A549 (cell line): ENCODE measurements around the gene ANKS1B. TPM values are rescaled to one million over a fixed set of nuclear protein-coding genes. Genes with fewer than 3 reads are reported as not detected.

Source experiments
- ATAC-seq, 2 experiments: fragments of 200-7000 bp in 1 of 2; fragments of >200 bp in 1 of 2; cut with Nextera tagmentation in 1 of 2; cut with Tn5 transposase in 1 of 2; 3 replicates each; pipeline versions ENCODE4 v1.8.0 to v1.9.1; 2018 to 2020; ENCODE audit warnings: mild to moderate bottlenecking in 1 of 2, moderate library complexity in 1 of 2
- CTCF ChIA-PET: fragments of 300-600 bp; sonication (Branson Sonifier 250); formaldehyde crosslinking; extraction: SDS; loops from one replicate; lab custom pipeline; 2021; ENCODE audit warnings: antibody characterized with exemption, inconsistent platforms; lab: Yijun Ruan, JAX
- POLR2A ChIA-PET: fragments of 350-600 bp; formaldehyde crosslinking; extraction: SDS; loops from one replicate; lab custom pipeline; 2021; ENCODE audit warnings: antibody characterized with exemption, inconsistent platforms; lab: Yijun Ruan, JAX
- DNase-seq, 2 experiments: peaks; one replicate each; pipeline versions ENCODE4 v3.0.0 to v3.0.0-alpha.2; 2011 to 2016; ENCODE audit warnings: low read depth in 1 of 2, low spot score in 1 of 2
- FAIRE-seq: peaks from 2 replicates; lab custom pipeline; 2011; peaks lifted over from hg19 to GRCh38; lab: Jason Lieb, UNC
- H3K27ac ChIP-seq, 2 experiments: fragments of >200 bp; sonication (Bioruptor Twin); formaldehyde crosslinking; 3 replicates each; pipeline ENCODE4 v1.5.1; 2016 to 2017
- H3K4me1 ChIP-seq: fragments of >200 bp; sonication (Bioruptor Twin); formaldehyde crosslinking; 3 replicates; pipeline ENCODE4 v1.6.1; 2016
- H3K4me2 ChIP-seq: fragments of >200 bp; sonication (Bioruptor Twin); formaldehyde crosslinking; 3 replicates; pipeline ENCODE4 v1.6.1; 2016
- H3K4me3 ChIP-seq: fragments of >200 bp; sonication (Bioruptor Twin); formaldehyde crosslinking; 3 replicates; pipeline ENCODE4 v1.5.1; 2016
- H3K9me3 ChIP-seq: fragments of >200 bp; sonication (Bioruptor Twin); formaldehyde crosslinking; 3 replicates; pipeline ENCODE4 v1.6.1; 2016
- ATOH8 ChIP-seq: fragments of 250-450 bp; sonication (Bioruptor Pico); IDR thresholded peaks from 2 replicates; pipeline ENCODE4 v1.5.0; 2020; ENCODE audit warnings: low read depth, mild to moderate bottlenecking, moderate library complexity
- BCL3 ChIP-seq: fragments of >200 bp; sonication (Bioruptor Twin); formaldehyde crosslinking; IDR thresholded peaks from 3 replicates; pipeline ENCODE4 v1.6.1; 2016
- CBX8 ChIP-seq: fragments of 200-600 bp; sonication (generic); IDR thresholded peaks from 2 replicates; pipeline ENCODE4 v1.6.1; 2016
- CHD2 ChIP-seq: fragments of 150-350 bp; IDR thresholded peaks from 2 replicates; pipeline ENCODE4 v1.6.1; 2014; ENCODE audit warnings: low read length; ENCODE audit not compliant: partially characterized antibody
- CHD4 ChIP-seq: fragments of 200-600 bp; sonication (generic); IDR thresholded peaks from 2 replicates; pipeline ENCODE4 v1.6.1; 2016; ENCODE audit warnings: antibody characterized with exemption, mild to moderate bottlenecking, borderline replicate concordance
- E2F6 ChIP-seq: IDR thresholded peaks from 2 replicates; pipeline ENCODE4 v1.6.1; 2012; ENCODE audit warnings: low read depth, borderline replicate concordance
- EHF ChIP-seq: fragments of 250-450 bp; sonication (Bioruptor Pico); IDR thresholded peaks from 2 replicates; pipeline ENCODE4 v1.5.0; 2020; ENCODE audit warnings: mild to moderate bottlenecking
- EP300 ChIP-seq, 2 experiments: fragments of >200 bp; sonication (Bioruptor Twin); formaldehyde crosslinking; IDR thresholded peaks; 2 replicates in 1 of 2; 3 replicates in 1 of 2; pipeline ENCODE4 v1.6.1; 2016 to 2017
- ESRRA ChIP-seq: fragments of 150-350 bp; IDR thresholded peaks from 2 replicates; pipeline ENCODE4 v1.6.1; 2014; ENCODE audit warnings: mild to moderate bottlenecking, low read length, borderline replicate concordance
- FOSL2 ChIP-seq, 2 experiments: fragments of 450-650 bp in 1 of 2; fragments of >200 bp in 1 of 2; sonication (Bioruptor Twin) in 1 of 2; formaldehyde crosslinking; IDR thresholded peaks; 2 replicates each; pipeline versions ENCODE4 v1.5.0 to v1.6.1; 2016 to 2020; ENCODE audit warnings: mild to moderate bottlenecking in 1 of 2, moderate library complexity in 1 of 2
- GATA3 ChIP-seq: IDR thresholded peaks from 2 replicates; pipeline ENCODE4 v1.6.1; 2012; ENCODE audit warnings: borderline replicate concordance
- HDAC2 ChIP-seq: fragments of 200-600 bp; sonication (generic); IDR thresholded peaks from 2 replicates; pipeline ENCODE4 v1.6.1; 2016
- HOXA7 ChIP-seq: fragments of 250-450 bp; sonication (Bioruptor Pico); IDR thresholded peaks from 2 replicates; pipeline ENCODE4 v1.5.0; 2020; ENCODE audit warnings: mild to moderate bottlenecking, moderate library complexity
- HOXB13 ChIP-seq: fragments of 250-450 bp; sonication (Bioruptor Pico); IDR thresholded peaks from 2 replicates; pipeline ENCODE4 v1.5.0; 2020; ENCODE audit warnings: low read depth, mild to moderate bottlenecking, moderate library complexity
- MAFK ChIP-seq: fragments of 450-650 bp; IDR thresholded peaks from 2 replicates; pipeline ENCODE4 v1.6.1; 2014; ENCODE audit not compliant: partially characterized antibody
- NPAS2 ChIP-seq: fragments of 250-450 bp; sonication (Bioruptor Pico); IDR thresholded peaks from 2 replicates; pipeline ENCODE4 v1.8.0; 2022; ENCODE audit warnings: mild to moderate bottlenecking, moderate library complexity, borderline replicate concordance
- PHF8 ChIP-seq: fragments of 200-600 bp; sonication (generic); IDR thresholded peaks from 2 replicates; pipeline ENCODE4 v1.6.1; 2016; ENCODE audit warnings: low read depth, mild to moderate bottlenecking, antibody characterized with exemption, moderate library complexity, borderline replicate concordance
- POLR2AphosphoS2 ChIP-seq: conservative IDR thresholded peaks from 2 replicates; pipeline ENCODE4 v1.6.1; 2012; ENCODE audit warnings: low read length, improper control_type of control experiment, inconsistent platforms
- RAD21 ChIP-seq, 2 experiments: fragments of >200 bp in 1 of 2; sonication (Bioruptor Twin) in 1 of 2; formaldehyde crosslinking in 1 of 2; IDR thresholded peaks in 1 of 2; conservative IDR thresholded peaks in 1 of 2; 2 replicates in 1 of 2; 3 replicates in 1 of 2; pipeline ENCODE4 v1.6.1; 2012 to 2018; ENCODE audit warnings: inconsistent platforms in 1 of 2
- RFX5 ChIP-seq: fragments of 450-650 bp; IDR thresholded peaks from 2 replicates; pipeline ENCODE4 v1.7.1; 2014; ENCODE audit warnings: antibody characterized with exemption, mild to moderate bottlenecking, moderate library complexity
- WGBS: methylation state at CpG from one replicate; pipeline ENCODE4 v1.1.6; 2017; ENCODE audit errors: missing lambda C conversion rate; 5-methylcytosine and 5-hydroxymethylcytosine counted together
- polyA plus RNA-seq, 4 experiments: library from polyadenylated mRNA; depleted of rRNA in 3 of 4; stranded (reverse); fragments of >200 nt; fragmentation: RNase III in 1 of 4; extraction: RNeasy Plus Mini Kit Qiagen cat#74134 plus additional on column Dnase treatment in 1 of 4; gene quantifications; 2 replicates in 3 of 4; 3 replicates in 1 of 4; pipeline ENCODE4 v1.2.3, GENCODE V29; 2011 to 2017
- TF ChIP-seq, protein P1 (sequence below): IDR thresholded peaks from 2 replicates; pipeline ENCODE4 v1.6.1; 2012

Gene ANKS1B
- polyA plus RNA-seq, 2 of the 4 experiments (the other 2 are of a cell fraction): 1.5 to 2.2 TPM

DNA sequence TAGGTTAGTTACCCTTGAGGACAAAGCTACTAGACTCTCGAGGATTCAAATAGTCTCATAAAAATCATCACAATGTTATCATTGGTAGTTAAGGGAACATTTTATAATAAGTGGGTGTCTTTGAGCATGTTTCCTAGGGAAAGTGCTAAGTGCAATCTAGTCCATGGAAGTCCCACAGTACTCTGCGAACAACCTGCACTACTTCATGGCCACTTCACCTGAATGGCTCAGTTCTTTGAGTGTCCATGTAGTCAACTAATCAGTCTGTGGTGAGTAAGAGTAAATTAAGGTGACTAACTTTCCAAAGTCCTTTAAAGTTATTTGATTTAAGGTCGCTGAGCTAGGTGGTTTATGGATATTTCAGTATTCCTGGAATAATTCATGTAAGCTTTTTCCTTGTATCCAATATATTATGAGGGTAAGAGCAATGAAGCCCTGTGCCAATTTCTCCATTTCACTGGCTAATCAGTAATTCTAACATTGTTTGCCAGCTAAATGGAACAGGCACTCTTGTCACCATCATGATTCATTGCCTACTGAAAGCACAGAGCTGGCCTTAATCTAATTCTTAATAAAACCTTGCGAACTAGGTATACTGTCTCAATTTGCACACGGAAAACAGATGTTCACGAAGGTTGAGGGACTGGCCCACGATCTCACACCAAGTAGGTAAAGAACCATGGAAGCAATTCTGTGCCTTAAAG is 844.6 kb downstream of the ANKS1B start:
- no peak for DNase-seq
- Histone ChIP-seq H3K4me3 (no peak overlapping the region), H3K27ac (no peak overlapping the region), H3K4me2 (no peak overlapping the region), H3K9me3 (no peaks in the 10 kb centered on the region), H3K4me1 (no peaks in the 10 kb centered on the region)
- CTCF ChIA-PET: no interaction called here
- no peak for TF ChIP-seq MAFK
- TF ChIP-seq POLR2AphosphoS2: no peak
- TF ChIP-seq GATA3: no peak
- no peak for TF ChIP-seq HOXB13 (CRISPR knock-in tag)
- TF ChIP-seq, protein P1, sequence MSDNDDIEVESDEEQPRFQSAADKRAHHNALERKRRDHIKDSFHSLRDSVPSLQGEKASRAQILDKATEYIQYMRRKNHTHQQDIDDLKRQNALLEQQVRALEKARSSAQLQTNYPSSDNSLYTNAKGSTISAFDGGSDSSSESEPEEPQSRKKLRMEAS: no peak
- TF ChIP-seq EP300 (IDR thresholded peaks at IDR 0.05): no peak
- TF ChIP-seq NPAS2 (CRISPR knock-in tag): no peak
- TF ChIP-seq HOXA7: no peak
- no peak for TF ChIP-seq RFX5
- TF ChIP-seq FOSL2 (IDR thresholded peaks at IDR 0.05): no peak
- TF ChIP-seq FOSL2 (CRISPR knock-in tag; IDR thresholded peaks at IDR 0.05): no peak
- TF ChIP-seq RAD21 (conservative IDR thresholded peaks at IDR 0.05 in 1 of 2, IDR thresholded peaks at IDR 0.05 in 1 of 2): no peak
- no peak for ATAC-seq
- WGBS: 2% methylated on average over 7 of the region's 7 CpGs
- no peak for FAIRE-seq
- POLR2A ChIA-PET: no interaction called here

GRCh38 chr12:99138393-99138792 is 846.3 kb downstream of the ANKS1B start:
- Histone ChIP-seq H3K4me3 (no peak overlapping the region), H3K27ac (no peak overlapping the region), H3K4me2 (no peak overlapping the region), H3K9me3 (no peaks in the 10 kb centered on the region), H3K4me1 (no peaks in the 10 kb centered on the region)
- TF ChIP-seq PHF8 (no peak), E2F6 (no peak), EHF (no peak), ATOH8 (CRISPR knock-in tag) (no peak), RAD21 (conservative IDR thresholded peaks at IDR 0.05 in 1 of 2, IDR thresholded peaks at IDR 0.05 in 1 of 2) (no peak), ESRRA (no peak), BCL3 (no peak), CHD2 (no peak), CHD4 (no peak), POLR2AphosphoS2 (no peak), CBX8 (no peak), HDAC2 (no peak)
- DNase-seq (no peak), ATAC-seq (no peak), FAIRE-seq (no peak)
- POLR2A ChIA-PET: no interaction called here
- CTCF ChIA-PET: interaction anchor here (0.9 to 1.0 kb wide), 2 partner anchors 13 to 140 kb away, joined by 3 read pairs; no protein-coding TSS in a partner anchor
- 6% methylated on average over 4 of the region's 4 CpGs for WGBS
